NB4 (cell line): Measurements from ENCODE around the gene FAS.

Source experiments
- TF ChIP-seq, protein P1 (sequence below): IDR thresholded peaks from one replicate; pipeline ENCODE4 v1.5.1; 2012; ENCODE audit warnings: low read depth, low read length
- TF ChIP-seq, protein P2 (sequence below): IDR thresholded peaks from 2 replicates; pipeline ENCODE4 v1.6.1; 2011; ENCODE audit warnings: low read depth, low read length

DNA sequence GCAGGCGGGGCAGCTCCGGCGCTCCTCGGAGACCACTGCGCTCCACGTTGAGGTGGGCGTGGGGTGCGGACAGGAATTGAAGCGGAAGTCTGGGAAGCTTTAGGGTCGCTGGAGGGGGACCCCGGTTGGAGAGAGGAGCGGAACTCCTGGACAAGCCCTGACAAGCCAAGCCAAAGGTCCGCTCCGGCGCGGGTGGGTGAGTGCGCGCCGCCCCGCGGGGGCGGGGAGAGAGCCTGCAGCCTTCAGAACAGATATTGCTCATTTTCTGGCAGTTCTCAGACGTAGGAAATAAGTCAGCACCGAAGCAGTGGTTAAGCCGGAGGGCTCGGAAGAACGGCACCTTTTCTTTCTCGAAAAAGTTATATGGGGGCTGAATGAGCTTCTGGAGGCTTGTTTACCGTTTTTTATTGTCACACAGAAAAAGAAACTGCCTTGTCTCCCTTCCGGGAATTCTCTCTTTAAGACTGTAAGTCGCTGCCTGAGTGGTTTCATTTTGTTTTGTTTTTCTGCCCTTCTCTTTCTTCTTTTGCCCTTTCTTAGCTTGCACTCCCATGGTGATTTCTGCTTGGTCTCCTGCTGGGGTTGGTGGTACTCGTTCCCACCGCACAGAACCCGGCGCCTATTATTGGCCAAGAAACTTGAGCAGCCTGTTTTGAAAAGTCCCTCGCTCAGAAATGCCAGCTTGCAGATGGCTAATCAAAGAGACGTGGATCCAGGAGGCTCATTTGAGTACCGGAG, 732 bp downstream of the FAS start:
- TF ChIP-seq, protein P1, sequence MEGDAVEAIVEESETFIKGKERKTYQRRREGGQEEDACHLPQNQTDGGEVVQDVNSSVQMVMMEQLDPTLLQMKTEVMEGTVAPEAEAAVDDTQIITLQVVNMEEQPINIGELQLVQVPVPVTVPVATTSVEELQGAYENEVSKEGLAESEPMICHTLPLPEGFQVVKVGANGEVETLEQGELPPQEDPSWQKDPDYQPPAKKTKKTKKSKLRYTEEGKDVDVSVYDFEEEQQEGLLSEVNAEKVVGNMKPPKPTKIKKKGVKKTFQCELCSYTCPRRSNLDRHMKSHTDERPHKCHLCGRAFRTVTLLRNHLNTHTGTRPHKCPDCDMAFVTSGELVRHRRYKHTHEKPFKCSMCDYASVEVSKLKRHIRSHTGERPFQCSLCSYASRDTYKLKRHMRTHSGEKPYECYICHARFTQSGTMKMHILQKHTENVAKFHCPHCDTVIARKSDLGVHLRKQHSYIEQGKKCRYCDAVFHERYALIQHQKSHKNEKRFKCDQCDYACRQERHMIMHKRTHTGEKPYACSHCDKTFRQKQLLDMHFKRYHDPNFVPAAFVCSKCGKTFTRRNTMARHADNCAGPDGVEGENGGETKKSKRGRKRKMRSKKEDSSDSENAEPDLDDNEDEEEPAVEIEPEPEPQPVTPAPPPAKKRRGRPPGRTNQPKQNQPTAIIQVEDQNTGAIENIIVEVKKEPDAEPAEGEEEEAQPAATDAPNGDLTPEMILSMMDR = peak; percentile 6
- TF ChIP-seq, protein P2, sequence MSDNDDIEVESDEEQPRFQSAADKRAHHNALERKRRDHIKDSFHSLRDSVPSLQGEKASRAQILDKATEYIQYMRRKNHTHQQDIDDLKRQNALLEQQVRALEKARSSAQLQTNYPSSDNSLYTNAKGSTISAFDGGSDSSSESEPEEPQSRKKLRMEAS = no peak
